Fibroblast of lung (primary cell): ENCODE results near the gene DCST2.

Experiments
- CTCF ChIP-seq, 2 donors: IDR thresholded peaks in 1 of 2; conservative IDR thresholded peaks in 1 of 2; 1 replicate in 1 of 2; 2 replicates in 1 of 2; pipeline ENCODE4 v1.5.1; 2011 to 2012; ENCODE audit warnings: low read length in 2 of 2, control low read depth in 1 of 2, inconsistent platforms in 1 of 2, low read depth in 1 of 2, mild to moderate bottlenecking in 1 of 2
- EZH2 ChIP-seq: IDR thresholded peaks from 2 replicates; pipeline ENCODE4 v1.5.1; 2012; ENCODE audit warnings: low read length, control low read depth, mild to moderate bottlenecking; ENCODE audit errors: missing control alignments

GRCh38 chr1:155038602-155039307 lies 5.2 kb upstream of the DCST2 start:
- TF ChIP-seq CTCF (conservative IDR thresholded peaks at IDR 0.05 in 1 of 2, IDR thresholded peaks at IDR 0.05 in 1 of 2; ENCODE audit: low read depth in 1 of 2, low read length in 2 of 2) (no peak), EZH2 (peak; percentile 25)
